Measurements from ENCODE around the gene CCL8.
"Not testable (repeated sequence)": the region's sequence is repeated elsewhere in the genome, so short reads cannot be mapped to it uniquely, and the experiment has no call there.

CCL8 gene

GRCh38 chr17:34305061-34305460 is 14.2 kb upstream of the CCL8 start:
- Mint-ChIP-seq H3K27me3 (peaks cover 7% of the 10 kb centered on the region), H3K4me1 (ENCODE audit: low read depth) (no peaks in the 10 kb centered on the region), H3K36me3 (no peaks in the 10 kb centered on the region), H3K27ac (no peak overlapping the region), H3K4me3 (no peak overlapping the region), H3K9me3 (ENCODE audit: low read depth) (no peaks in the 10 kb centered on the region)

GRCh38 chr17:34305606-34306005 is 13.6 kb upstream of the CCL8 start:
- Mint-ChIP-seq H3K36me3 (no peaks in the 10 kb centered on the region), H3K4me1 (ENCODE audit: low read depth) (no peaks in the 10 kb centered on the region), H3K9me3 (ENCODE audit: low read depth) (no peaks in the 10 kb centered on the region), H3K27me3 (peaks cover 7% of the 10 kb centered on the region), H3K4me3 (no peak overlapping the region), H3K27ac (no peak overlapping the region)

GRCh38 chr17:34306466-34306865 is 12.8 kb upstream of the CCL8 start:
- H3K36me3 Mint-ChIP-seq = no peaks in the 10 kb centered on the region
- no peaks in the 10 kb centered on the region for H3K9me3 Mint-ChIP-seq (ENCODE audit: low read depth)
- H3K4me1 Mint-ChIP-seq (ENCODE audit: low read depth) = no peaks in the 10 kb centered on the region
- peaks cover 8% of the 10 kb centered on the region for H3K27me3 Mint-ChIP-seq
- no peak overlapping the region for H3K27ac Mint-ChIP-seq
- no peak overlapping the region for H3K4me3 Mint-ChIP-seq

DNA sequence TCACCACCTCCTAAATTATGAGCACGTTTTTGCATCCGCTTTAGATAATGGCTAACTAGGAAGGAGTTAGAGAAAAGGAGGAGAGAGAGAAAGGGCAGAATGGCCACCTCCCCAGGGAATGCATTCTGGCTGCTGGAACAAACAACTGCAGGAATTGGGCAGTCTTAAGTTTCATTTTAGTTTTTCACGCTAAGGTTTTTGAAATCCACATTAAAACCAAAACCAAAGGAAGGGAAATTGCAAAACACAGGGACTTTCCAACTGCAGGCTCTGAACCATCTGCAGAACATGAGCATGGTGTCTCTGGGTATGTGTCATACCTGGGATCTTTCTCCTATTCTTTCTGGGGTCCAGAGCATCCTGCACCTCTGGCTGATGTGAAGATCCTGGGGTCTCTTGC is 12.1 kb upstream of the CCL8 start:
- Mint-ChIP-seq H3K9me3 (ENCODE audit: low read depth) (no peaks in the 10 kb centered on the region), H3K27ac (no peak overlapping the region), H3K4me3 (no peak overlapping the region), H3K27me3 (peaks cover 10% of the 10 kb centered on the region), H3K4me1 (ENCODE audit: low read depth) (no peaks in the 10 kb centered on the region), H3K36me3 (no peaks in the 10 kb centered on the region)

GRCh38 chr17:34308371-34308770 is 10.9 kb upstream of the CCL8 start:
- no peaks in the 10 kb centered on the region for H3K9me3 Mint-ChIP-seq (ENCODE audit: low read depth)
- H3K4me3 Mint-ChIP-seq = no peak overlapping the region
- H3K27ac Mint-ChIP-seq = no peak overlapping the region
- H3K36me3 Mint-ChIP-seq = no peaks in the 10 kb centered on the region
- no peaks in the 10 kb centered on the region for H3K4me1 Mint-ChIP-seq (ENCODE audit: low read depth)
- peaks cover 12% of the 10 kb centered on the region for H3K27me3 Mint-ChIP-seq

DNA sequence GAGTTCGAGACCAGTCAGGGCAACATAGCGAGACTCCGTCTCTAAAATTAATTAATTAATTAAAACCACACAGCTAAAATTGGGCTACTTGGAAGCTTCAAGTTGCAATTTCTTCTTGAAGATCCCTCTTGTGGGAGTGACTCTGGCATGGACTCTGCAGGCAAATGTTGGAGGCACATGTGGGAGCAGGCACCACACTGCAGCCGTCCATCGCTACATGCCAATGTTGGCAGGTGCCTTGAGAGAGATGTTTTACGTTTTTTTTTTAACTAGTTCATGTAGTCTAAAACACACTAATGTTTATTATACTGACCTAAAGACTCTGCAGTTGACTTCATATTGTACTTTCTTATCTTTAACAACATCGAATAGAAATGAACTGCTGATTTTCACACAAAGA is 7.9 kb upstream of the CCL8 start:
- no peak overlapping the region for H3K4me3 Mint-ChIP-seq
- no peaks in the 10 kb centered on the region for H3K36me3 Mint-ChIP-seq
- H3K4me1 Mint-ChIP-seq (ENCODE audit: low read depth) = no peaks in the 10 kb centered on the region
- H3K9me3 Mint-ChIP-seq (ENCODE audit: low read depth) = no peaks in the 10 kb centered on the region
- H3K27ac Mint-ChIP-seq = no peak overlapping the region
- H3K27me3 Mint-ChIP-seq = peaks cover 8% of the 10 kb centered on the region

- H3K27me3 Mint-ChIP-seq = peaks cover 7% of the 10 kb centered on the region
These were observed 7.2 kb upstream of the CCL8 start for GRCh38 chr17:34312080-34312479.

GRCh38 chr17:34313164-34313563 is 6.1 kb upstream of the CCL8 start:
- peaks cover 7% of the 10 kb centered on the region for H3K27me3 Mint-ChIP-seq
- no peak overlapping the region for H3K4me3 Mint-ChIP-seq
- H3K27ac Mint-ChIP-seq = no peak overlapping the region
- H3K4me1 Mint-ChIP-seq (ENCODE audit: low read depth) = no peaks in the 10 kb centered on the region
- no peaks in the 10 kb centered on the region for H3K9me3 Mint-ChIP-seq (ENCODE audit: low read depth)
- no peaks in the 10 kb centered on the region for H3K36me3 Mint-ChIP-seq

More at GRCh38 chr17:34312080-34312479, 7.2 kb upstream of the CCL8 start:
- no peaks in the 10 kb centered on the region for H3K9me3 Mint-ChIP-seq (ENCODE audit: low read depth)
- no peak overlapping the region for H3K27ac Mint-ChIP-seq
- H3K4me3 Mint-ChIP-seq = no peak overlapping the region
- no peaks in the 10 kb centered on the region for H3K36me3 Mint-ChIP-seq
- no peaks in the 10 kb centered on the region for H3K4me1 Mint-ChIP-seq (ENCODE audit: low read depth)

- no peaks in the 10 kb centered on the region for H3K4me1 Mint-ChIP-seq (ENCODE audit: low read depth)
- H3K27ac Mint-ChIP-seq = no peak overlapping the region
- no peak overlapping the region for H3K4me3 Mint-ChIP-seq
- peaks cover 7% of the 10 kb centered on the region for H3K27me3 Mint-ChIP-seq
- H3K9me3 Mint-ChIP-seq (ENCODE audit: low read depth) = no peaks in the 10 kb centered on the region
- H3K36me3 Mint-ChIP-seq = no peaks in the 10 kb centered on the region
These were observed 5.0 kb upstream of the CCL8 start for GRCh38 chr17:34314279-34314678.

GRCh38 chr17:34318474-34318873 is 761 bp upstream of the CCL8 start:
- H3K4me3 Mint-ChIP-seq = no peak overlapping the region
- no peaks in the 10 kb centered on the region for H3K9me3 Mint-ChIP-seq (ENCODE audit: low read depth)
- H3K4me1 Mint-ChIP-seq (ENCODE audit: low read depth) = no peaks in the 10 kb centered on the region
- H3K36me3 Mint-ChIP-seq = no peaks in the 10 kb centered on the region
- H3K27me3 Mint-ChIP-seq = peaks cover 2% of the 10 kb centered on the region
- H3K27ac Mint-ChIP-seq = no peak overlapping the region

- no peaks in the 10 kb centered on the region for H3K4me1 Mint-ChIP-seq (ENCODE audit: low read depth)
- no peak overlapping the region for H3K4me3 Mint-ChIP-seq
- H3K27me3 Mint-ChIP-seq = peaks cover 9% of the 10 kb centered on the region
- H3K36me3 Mint-ChIP-seq = peaks cover 3% of the 10 kb centered on the region
- no peak overlapping the region for H3K27ac Mint-ChIP-seq
- H3K9me3 Mint-ChIP-seq (ENCODE audit: low read depth) = peaks cover 7% of the 10 kb centered on the region
These were observed 2.7 kb downstream of the CCL8 start for GRCh38 chr17:34321964-34322363.

DNA sequence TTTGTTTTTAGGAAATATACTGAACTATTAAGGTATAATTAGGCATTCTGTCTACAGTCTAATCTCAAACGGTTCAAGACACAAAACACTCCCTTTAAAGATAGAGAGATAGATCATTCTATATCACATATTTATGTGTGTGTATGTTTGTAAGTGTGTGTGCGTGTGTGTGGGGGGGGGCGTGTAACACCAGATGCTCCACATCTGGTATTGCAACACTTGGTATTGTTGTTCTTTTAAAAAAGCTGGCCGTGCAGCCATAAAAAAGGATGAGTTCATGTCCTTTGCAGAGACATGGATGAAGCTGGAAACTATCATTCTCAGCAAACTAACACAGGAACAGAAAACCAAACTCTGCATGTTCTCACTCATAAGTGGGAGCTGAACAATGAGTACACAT is 8.3 kb downstream of the CCL8 start:
- H3K27ac Mint-ChIP-seq; H3K9me3 Mint-ChIP-seq (ENCODE audit: low read depth); H3K36me3 Mint-ChIP-seq; H3K27me3 Mint-ChIP-seq; H3K4me1 Mint-ChIP-seq (ENCODE audit: low read depth); H3K4me3 Mint-ChIP-seq: not testable (repeated sequence)

DNA sequence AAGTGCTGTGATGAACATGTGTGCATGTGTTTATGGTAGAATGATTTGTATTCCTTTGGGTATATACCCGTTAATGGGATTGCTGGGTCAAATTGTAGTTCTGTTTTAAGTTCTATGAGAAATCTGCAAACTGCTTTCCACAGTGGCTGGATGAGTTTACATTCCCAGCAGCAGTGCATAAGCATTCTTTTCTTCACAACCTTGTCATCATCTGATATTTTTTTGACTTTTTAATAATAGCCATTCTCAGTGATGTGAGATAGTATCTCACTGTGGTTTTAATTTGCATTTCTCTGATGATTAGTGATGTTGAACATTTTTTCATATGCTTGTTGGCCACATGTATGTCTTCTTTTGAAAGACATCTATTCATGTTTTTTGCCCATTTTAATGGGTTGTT is 18.5 kb downstream of the CCL8 start:
- Mint-ChIP-seq H3K9me3 (ENCODE audit: low read depth) (peaks cover 5% of the 10 kb centered on the region), H3K27ac (no peak overlapping the region), H3K4me3 (no peak overlapping the region), H3K4me1 (ENCODE audit: low read depth) (no peaks in the 10 kb centered on the region), H3K27me3 (peaks cover 25% of the 10 kb centered on the region), H3K36me3 (no peaks in the 10 kb centered on the region)

DNA sequence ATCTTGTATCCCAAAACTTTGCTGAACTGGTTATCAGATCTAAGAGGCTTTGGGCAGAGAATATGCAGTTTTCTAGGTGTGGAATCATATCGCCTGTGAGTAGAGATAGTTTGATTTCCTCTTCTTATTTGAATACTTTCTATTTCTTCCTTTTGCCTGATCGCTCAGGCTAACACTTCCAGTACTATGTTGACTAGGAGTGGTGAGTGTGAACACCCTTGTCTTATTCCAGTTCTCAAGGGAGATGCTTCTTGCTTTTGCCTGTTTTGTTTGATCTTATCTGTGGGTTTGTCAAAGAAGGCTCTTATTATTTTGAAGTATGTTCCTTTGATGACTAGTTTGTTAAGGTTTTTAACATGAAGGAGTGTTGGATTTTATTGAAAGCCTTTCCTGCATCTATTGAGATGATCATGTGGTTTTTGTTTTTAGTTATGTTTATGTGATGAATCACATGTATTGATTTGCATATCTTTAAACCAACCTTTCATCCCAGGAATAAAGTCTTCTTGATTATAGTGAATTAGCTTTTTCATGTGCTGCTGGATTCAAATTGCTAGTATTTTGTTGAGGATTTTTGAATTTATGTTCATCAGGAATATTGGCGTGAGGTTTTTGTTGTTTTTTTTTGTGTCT is 20.0 kb downstream of the CCL8 start:
- Mint-ChIP-seq H3K4me3 (no peak overlapping the region), H3K36me3 (no peaks in the 10 kb centered on the region), H3K27ac (no peak overlapping the region), H3K9me3 (ENCODE audit: low read depth) (peaks cover 5% of the 10 kb centered on the region), H3K27me3 (peaks cover 26% of the 10 kb centered on the region), H3K4me1 (ENCODE audit: low read depth) (no peaks in the 10 kb centered on the region)

DNA sequence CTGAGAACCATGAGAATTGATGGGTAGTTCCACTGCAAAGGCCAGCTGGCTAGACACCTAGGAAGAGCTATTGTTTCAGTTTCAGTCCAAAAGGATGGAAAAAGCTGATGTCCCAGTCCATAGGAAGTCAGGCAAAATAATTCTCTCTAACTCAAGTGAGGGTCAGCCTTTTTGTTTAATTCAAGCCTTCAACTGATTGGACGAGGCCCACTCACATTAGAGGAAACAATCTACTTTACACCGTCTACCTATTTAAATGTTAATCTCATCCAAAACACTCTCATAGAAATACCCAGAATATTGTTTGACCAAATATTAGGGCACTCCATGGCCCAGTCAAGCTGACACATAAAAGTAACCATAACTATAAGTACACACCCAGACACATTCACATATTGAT is 22.7 kb downstream of the CCL8 start:
- no peaks in the 10 kb centered on the region for H3K9me3 Mint-ChIP-seq (ENCODE audit: low read depth)

GRCh38 chr17:34347063-34347462 is 27.8 kb downstream of the CCL8 start:
- no peak overlapping the region for H3K4me3 Mint-ChIP-seq

More for the DNA sequence above, 22.7 kb downstream of the CCL8 start:
- peaks cover 19% of the 10 kb centered on the region for H3K27me3 Mint-ChIP-seq
- H3K36me3 Mint-ChIP-seq = no peaks in the 10 kb centered on the region
- no peak overlapping the region for H3K27ac Mint-ChIP-seq
- no peak overlapping the region for H3K4me3 Mint-ChIP-seq
- no peaks in the 10 kb centered on the region for H3K4me1 Mint-ChIP-seq (ENCODE audit: low read depth)

More at GRCh38 chr17:34347063-34347462, 27.8 kb downstream of the CCL8 start:
- H3K36me3 Mint-ChIP-seq = no peaks in the 10 kb centered on the region
- no peaks in the 10 kb centered on the region for H3K9me3 Mint-ChIP-seq (ENCODE audit: low read depth)
- no peaks in the 10 kb centered on the region for H3K4me1 Mint-ChIP-seq (ENCODE audit: low read depth)
- no peak overlapping the region for H3K27ac Mint-ChIP-seq
- H3K27me3 Mint-ChIP-seq = peaks cover 2% of the 10 kb centered on the region
